Measurements from ENCODE around the gene TTC34. TPM values are rescaled to one million over a fixed set of nuclear protein-coding genes. Genes with fewer than 3 reads are reported as not detected.

Gene TTC34
- polyA plus RNA-seq, 3 donors = 0.03 to 1.00 TPM; not detected in 1

DNA sequence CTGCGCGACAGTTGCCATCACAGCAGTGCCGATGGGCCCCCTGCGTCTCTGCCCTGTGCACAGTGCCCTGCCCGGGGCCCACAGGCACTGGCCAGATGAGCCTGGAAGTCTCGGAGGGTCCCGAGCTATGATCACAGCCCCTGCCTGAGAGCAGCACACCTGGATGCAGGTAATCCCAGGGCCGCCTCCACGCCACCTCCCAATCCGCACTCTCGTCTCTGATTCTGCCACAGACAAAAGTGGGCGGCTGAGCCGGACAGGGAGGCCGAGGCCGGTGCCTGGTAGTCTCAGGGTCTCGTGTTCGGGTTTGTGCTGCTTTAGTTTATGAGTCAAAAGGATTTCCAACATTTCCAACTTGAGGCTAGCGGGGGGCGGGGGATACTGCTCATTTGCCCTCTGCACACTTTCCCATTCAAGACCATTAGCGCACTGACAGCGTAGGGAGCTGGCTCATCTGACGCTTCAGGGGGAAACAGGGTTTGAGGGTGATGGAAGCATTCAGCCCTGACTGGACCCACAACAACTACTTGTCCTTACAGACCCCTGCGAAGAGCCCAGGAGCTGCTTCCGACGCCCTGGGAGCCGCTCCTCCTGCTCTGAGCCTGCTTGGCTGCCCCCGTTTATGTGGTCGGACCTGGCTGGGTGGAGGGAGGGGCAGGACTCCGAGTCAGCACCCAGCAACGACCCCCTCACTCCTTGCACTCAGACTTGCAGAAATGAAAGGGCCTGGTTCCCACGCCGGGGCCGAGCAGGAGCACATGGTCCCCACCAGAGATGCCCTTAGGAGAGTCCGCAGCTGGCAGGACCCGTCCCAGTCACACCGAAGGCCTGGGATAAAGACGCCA, 1.8 kb upstream of the TTC34 start:
- H3K36me3 ChIP-seq (replicated peaks in 1 of 2; ENCODE audit: control insufficient read depth in 1 of 2, insufficient read depth in 2 of 2, low read length in 2 of 2) = no peaks in the 10 kb centered on the region
- peaks cover 0 to 6% (median 3%) of the 10 kb centered on the region in 3 donors for H3K27me3 Mint-ChIP-seq (ENCODE audit: low read depth in 3 of 3)
- H4K20me1 ChIP-seq (ENCODE audit: insufficient read depth, low read length) = no peaks in the 10 kb centered on the region
- intact Hi-C loops (cut with micrococcal nuclease) = loop anchor here in 1 of 2 donors (10.0 kb wide), 1 partner anchor 389 kb away; the partner anchor contains the start of gene PEX10
- peaks cover 3% of the 10 kb centered on the region for H3K4me1 Mint-ChIP-seq
- no peak overlapping the region for H3K27ac ChIP-seq (ENCODE audit: low read depth in 1 of 2, low read length in 2 of 2)
- H3K27me3 ChIP-seq (ENCODE audit: control insufficient read depth in 2 of 2, insufficient read depth in 2 of 2, low read length in 2 of 2) = no peaks in the 10 kb centered on the region
- H3K9me3 ChIP-seq (replicated peaks in 1 of 2; ENCODE audit: control insufficient read depth in 1 of 2, insufficient read depth in 1 of 2, low read length in 2 of 2) = no peaks in the 10 kb centered on the region
- H3K36me3 Mint-ChIP-seq = no peaks in the 10 kb centered on the region
- no peak overlapping the region for H3K4me3 ChIP-seq (replicated peaks in 1 of 3; ENCODE audit: low read depth in 2 of 3, low read length in 3 of 3)
- no peak overlapping the region for H3K4me3 Mint-ChIP-seq
- H3K4me1 ChIP-seq (ENCODE audit: control insufficient read depth in 1 of 2, insufficient read depth in 2 of 2, low read length in 2 of 2) = no peaks in the 10 kb centered on the region
- DNase-seq = no peak
- no peak overlapping the region for H3K9ac ChIP-seq (ENCODE audit: insufficient read depth, low read length, poor library complexity, severe bottlenecking)
- no peak overlapping the region for H2AFZ ChIP-seq (ENCODE audit: insufficient read depth, low read depth, low read length, poor library complexity, severe bottlenecking)
- WGBS (ENCODE audit: insufficient coverage) = 91% methylated on average over 35 of the region's 37 CpGs
- H3K4me2 ChIP-seq (replicated peaks; ENCODE audit: extremely low read depth, low read length, poor library complexity, severe bottlenecking) = no peak overlapping the region
- no peak overlapping the region for H3K27ac Mint-ChIP-seq
- no peak for TF ChIP-seq CTCF (IDR thresholded peaks at IDR 0.05)
- H3K79me2 ChIP-seq (ENCODE audit: insufficient read depth, low read length) = no peaks in the 10 kb centered on the region
- peaks cover 0 to 2% (median 0%) of the 10 kb centered on the region in 7 donors for H3K9me3 Mint-ChIP-seq

DNA sequence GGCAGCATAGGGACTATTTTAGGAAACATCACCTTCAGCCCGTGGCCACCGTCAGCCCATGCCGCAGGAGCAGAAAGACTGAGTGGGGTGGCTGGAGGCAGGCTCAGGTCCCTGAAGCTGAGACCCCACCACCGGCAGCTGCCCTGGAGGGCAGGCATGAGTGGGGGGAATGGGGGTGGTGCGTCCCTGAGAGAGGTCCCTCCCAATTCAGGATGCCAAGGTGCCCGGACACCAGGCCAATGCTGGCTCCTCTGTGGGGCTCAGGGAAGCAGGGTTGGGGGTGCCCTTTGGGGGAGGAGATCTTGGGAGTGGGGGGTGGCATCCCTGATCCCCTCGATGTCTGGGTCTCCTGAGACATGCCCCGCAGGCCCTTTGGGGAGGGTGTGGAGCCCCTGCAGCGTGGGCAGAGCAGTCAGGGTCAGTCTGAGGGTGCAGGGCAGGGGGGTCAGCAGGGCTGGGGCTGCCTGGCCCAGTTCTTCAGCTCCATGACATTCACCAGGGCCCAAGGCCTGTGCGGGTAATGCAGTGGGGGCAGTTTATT, 998 bp upstream of the TTC34 start:
- no peaks in the 10 kb centered on the region for H3K79me2 ChIP-seq (ENCODE audit: insufficient read depth, low read length)
- 96% methylated on average over 5 of the region's 10 CpGs for WGBS (ENCODE audit: insufficient coverage)
- H3K27ac Mint-ChIP-seq = no peak overlapping the region
- H3K27me3 Mint-ChIP-seq (ENCODE audit: low read depth in 3 of 3) = peaks cover 0 to 6% (median 3%) of the 10 kb centered on the region in 3 donors
- no peak overlapping the region for H3K9ac ChIP-seq (ENCODE audit: insufficient read depth, low read length, poor library complexity, severe bottlenecking)
- DNase-seq = no peak
- H3K36me3 Mint-ChIP-seq = no peaks in the 10 kb centered on the region
- H3K4me2 ChIP-seq (replicated peaks; ENCODE audit: extremely low read depth, low read length, poor library complexity, severe bottlenecking) = no peak overlapping the region
- H3K4me1 ChIP-seq (ENCODE audit: control insufficient read depth in 1 of 2, insufficient read depth in 2 of 2, low read length in 2 of 2) = no peaks in the 10 kb centered on the region
- H3K4me1 Mint-ChIP-seq = peaks cover 3% of the 10 kb centered on the region
- H3K4me3 ChIP-seq (replicated peaks in 1 of 3; ENCODE audit: low read depth in 2 of 3, low read length in 3 of 3) = no peak overlapping the region
- no peaks in the 10 kb centered on the region for H3K27me3 ChIP-seq (ENCODE audit: control insufficient read depth in 2 of 2, insufficient read depth in 2 of 2, low read length in 2 of 2)
- H2AFZ ChIP-seq (ENCODE audit: insufficient read depth, low read depth, low read length, poor library complexity, severe bottlenecking) = no peak overlapping the region
- H3K27ac ChIP-seq (ENCODE audit: low read depth in 1 of 2, low read length in 2 of 2) = no peak overlapping the region
- H3K4me3 Mint-ChIP-seq = no peak overlapping the region
- intact Hi-C loops (cut with micrococcal nuclease) = loop anchor here in 1 of 2 donors (10.0 kb wide), 1 partner anchor 388 kb away; the partner anchor contains the start of gene PEX10
- peaks cover 0 to 2% (median 0%) of the 10 kb centered on the region in 7 donors for H3K9me3 Mint-ChIP-seq
- no peaks in the 10 kb centered on the region for H3K36me3 ChIP-seq (replicated peaks in 1 of 2; ENCODE audit: control insufficient read depth in 1 of 2, insufficient read depth in 2 of 2, low read length in 2 of 2)
- no peaks in the 10 kb centered on the region for H4K20me1 ChIP-seq (ENCODE audit: insufficient read depth, low read length)
- no peaks in the 10 kb centered on the region for H3K9me3 ChIP-seq (replicated peaks in 1 of 2; ENCODE audit: control insufficient read depth in 1 of 2, insufficient read depth in 1 of 2, low read length in 2 of 2)
- TF ChIP-seq CTCF (IDR thresholded peaks at IDR 0.05) = no peak
